Endothelial cell (in vitro differentiated cells): Measurements from ENCODE around the gene KMT2B. TPM values are rescaled to one million over a fixed set of nuclear protein-coding genes. Genes with fewer than 3 reads are reported as not detected.
"Not testable (repeated sequence)": the region's sequence is repeated elsewhere in the genome, so short reads cannot be mapped to it uniquely, and the experiment has no call there.

Source experiments
- DNase-seq: peaks from one replicate; pipeline ENCODE4 v3.0.0; 2021; ENCODE audit warnings: low spot score
- H3K27ac Mint-ChIP-seq: one replicate; pipeline ENCODE4 v1.8.0; 2021; ENCODE audit warnings: mixed read lengths, inconsistent platforms; ENCODE audit not compliant: unreplicated experiment
- H3K27me3 Mint-ChIP-seq: one replicate; pipeline ENCODE4 v1.8.0; 2021; ENCODE audit warnings: mild to moderate bottlenecking, moderate library complexity, mixed read lengths, inconsistent platforms; ENCODE audit not compliant: unreplicated experiment
- H3K36me3 Mint-ChIP-seq: one replicate; pipeline ENCODE4 v1.8.0; 2021; ENCODE audit warnings: mild to moderate bottlenecking, low read depth, mixed read lengths, inconsistent platforms; ENCODE audit not compliant: unreplicated experiment
- H3K4me1 Mint-ChIP-seq: one replicate; pipeline ENCODE4 v1.8.0; 2021; ENCODE audit warnings: mild to moderate bottlenecking, mixed read lengths, inconsistent platforms; ENCODE audit not compliant: unreplicated experiment
- H3K4me3 Mint-ChIP-seq: one replicate; pipeline ENCODE4 v1.8.0; 2021; ENCODE audit warnings: mild to moderate bottlenecking, mixed read lengths, inconsistent platforms; ENCODE audit not compliant: unreplicated experiment
- H3K9me3 Mint-ChIP-seq: one replicate; pipeline ENCODE4 v1.8.0; 2021; ENCODE audit warnings: mixed read lengths, inconsistent platforms; ENCODE audit not compliant: unreplicated experiment
- total RNA-seq: library from RNA; stranded (reverse); fragmentation: NEBNext Ultra II Directional; extraction: Animal tissue kit (Norgen Biotek cat#: 25700); gene quantifications from one replicate; pipeline ENCODE4 v1.2.1, GENCODE V29; 2021; ENCODE audit not compliant: unreplicated experiment
- TF ChIP-seq, protein P1 (sequence below): fragments of 200-600 bp; sonication (generic); IDR thresholded peaks from one replicate; pipeline ENCODE4 v1.5.0; 2021; ENCODE audit warnings: antibody characterized with exemption; ENCODE audit not compliant: unreplicated experiment

Gene KMT2B
- total RNA-seq, 1 donor from 2014 or later, result 51.7 TPM

DNA sequence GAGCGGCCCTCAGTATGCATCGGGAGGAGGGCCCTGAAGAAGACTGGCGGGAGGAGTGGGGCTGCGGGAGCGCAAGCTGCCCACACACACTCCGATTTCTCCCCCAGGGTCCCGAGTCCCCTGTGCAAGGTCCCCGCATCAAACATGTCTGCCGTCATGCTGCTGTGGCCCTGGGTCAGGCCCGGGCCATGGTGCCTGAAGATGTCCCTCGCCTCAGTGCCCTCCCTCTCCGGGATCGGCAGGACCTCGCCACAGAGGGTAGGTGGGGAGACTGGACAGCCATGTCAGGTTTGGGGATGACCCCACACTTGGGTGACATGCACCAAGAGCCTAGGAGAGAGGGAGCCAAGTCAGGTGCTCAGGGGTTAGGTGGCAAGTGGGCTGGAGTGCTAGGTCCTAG, 4.7 kb downstream of the KMT2B start:
- Mint-ChIP-seq H3K27me3 (peaks cover 13% of the 10 kb centered on the region), H3K4me3 (no peak overlapping the region), H3K4me1 (peaks cover 9% of the 10 kb centered on the region), H3K9me3 (no peaks in the 10 kb centered on the region), H3K36me3 (peaks cover 43% of the 10 kb centered on the region), H3K27ac (no peak overlapping the region)
- no peak for DNase-seq
- TF ChIP-seq, protein P1, sequence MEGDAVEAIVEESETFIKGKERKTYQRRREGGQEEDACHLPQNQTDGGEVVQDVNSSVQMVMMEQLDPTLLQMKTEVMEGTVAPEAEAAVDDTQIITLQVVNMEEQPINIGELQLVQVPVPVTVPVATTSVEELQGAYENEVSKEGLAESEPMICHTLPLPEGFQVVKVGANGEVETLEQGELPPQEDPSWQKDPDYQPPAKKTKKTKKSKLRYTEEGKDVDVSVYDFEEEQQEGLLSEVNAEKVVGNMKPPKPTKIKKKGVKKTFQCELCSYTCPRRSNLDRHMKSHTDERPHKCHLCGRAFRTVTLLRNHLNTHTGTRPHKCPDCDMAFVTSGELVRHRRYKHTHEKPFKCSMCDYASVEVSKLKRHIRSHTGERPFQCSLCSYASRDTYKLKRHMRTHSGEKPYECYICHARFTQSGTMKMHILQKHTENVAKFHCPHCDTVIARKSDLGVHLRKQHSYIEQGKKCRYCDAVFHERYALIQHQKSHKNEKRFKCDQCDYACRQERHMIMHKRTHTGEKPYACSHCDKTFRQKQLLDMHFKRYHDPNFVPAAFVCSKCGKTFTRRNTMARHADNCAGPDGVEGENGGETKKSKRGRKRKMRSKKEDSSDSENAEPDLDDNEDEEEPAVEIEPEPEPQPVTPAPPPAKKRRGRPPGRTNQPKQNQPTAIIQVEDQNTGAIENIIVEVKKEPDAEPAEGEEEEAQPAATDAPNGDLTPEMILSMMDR, result no peak

DNA sequence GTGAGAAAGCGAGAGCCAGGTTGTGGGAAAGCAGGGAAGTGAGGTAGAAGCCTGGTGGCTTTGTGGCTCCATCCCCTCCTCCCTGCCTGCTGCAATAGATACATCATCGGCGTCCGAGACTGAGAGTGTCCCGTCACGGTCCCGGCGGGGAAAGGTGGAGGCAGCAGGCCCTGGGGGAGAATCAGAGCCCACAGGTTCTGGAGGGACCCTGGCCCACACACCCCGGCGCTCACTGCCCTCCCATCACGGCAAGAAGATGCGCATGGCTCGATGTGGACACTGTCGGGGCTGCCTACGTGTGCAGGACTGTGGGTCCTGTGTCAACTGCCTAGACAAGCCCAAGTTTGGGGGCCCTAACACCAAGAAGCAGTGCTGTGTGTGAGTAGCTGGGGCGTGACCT, 5.1 kb downstream of the KMT2B start:
- Mint-ChIP-seq H3K27ac (peak overlapping the region; percentile 30), H3K36me3 (peaks cover 46% of the 10 kb centered on the region)
- DNase-seq, result no peak

DNA sequence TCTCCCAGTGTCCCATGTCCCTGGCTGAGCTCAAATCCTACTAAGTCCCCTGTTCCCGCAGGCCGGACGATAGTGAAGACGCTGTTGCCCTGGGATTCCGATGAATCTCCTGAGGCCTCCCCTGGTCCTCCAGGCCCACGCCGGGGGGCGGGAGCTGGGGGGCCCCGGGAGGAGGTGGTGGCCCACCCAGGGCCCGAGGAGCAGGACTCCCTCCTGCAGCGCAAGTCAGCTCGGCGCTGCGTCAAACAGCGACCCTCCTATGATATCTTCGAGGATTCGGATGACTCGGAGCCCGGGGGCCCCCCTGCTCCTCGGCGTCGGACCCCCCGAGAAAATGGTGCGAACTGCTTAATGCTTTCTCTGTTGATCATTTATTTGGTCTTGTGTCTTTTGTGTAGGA, 5.9 kb downstream of the KMT2B start:
- no peak for DNase-seq
- H3K4me3 Mint-ChIP-seq, result peak overlapping the region; percentile 69
- peaks cover 9% of the 10 kb centered on the region for H3K4me1 Mint-ChIP-seq
- H3K36me3 Mint-ChIP-seq, result peaks cover 53% of the 10 kb centered on the region
- H3K27me3 Mint-ChIP-seq, result peaks cover 13% of the 10 kb centered on the region
- H3K9me3 Mint-ChIP-seq, result no peaks in the 10 kb centered on the region
- peak overlapping the region; percentile 52 for H3K27ac Mint-ChIP-seq
- TF ChIP-seq, protein P1, result no peak

More for the DNA sequence above, 5.1 kb downstream of the KMT2B start:
- TF ChIP-seq, protein P1, result no peak
- no peak overlapping the region for H3K4me3 Mint-ChIP-seq
- peaks cover 13% of the 10 kb centered on the region for H3K27me3 Mint-ChIP-seq
- H3K9me3 Mint-ChIP-seq, result no peaks in the 10 kb centered on the region
- peaks cover 9% of the 10 kb centered on the region for H3K4me1 Mint-ChIP-seq

DNA sequence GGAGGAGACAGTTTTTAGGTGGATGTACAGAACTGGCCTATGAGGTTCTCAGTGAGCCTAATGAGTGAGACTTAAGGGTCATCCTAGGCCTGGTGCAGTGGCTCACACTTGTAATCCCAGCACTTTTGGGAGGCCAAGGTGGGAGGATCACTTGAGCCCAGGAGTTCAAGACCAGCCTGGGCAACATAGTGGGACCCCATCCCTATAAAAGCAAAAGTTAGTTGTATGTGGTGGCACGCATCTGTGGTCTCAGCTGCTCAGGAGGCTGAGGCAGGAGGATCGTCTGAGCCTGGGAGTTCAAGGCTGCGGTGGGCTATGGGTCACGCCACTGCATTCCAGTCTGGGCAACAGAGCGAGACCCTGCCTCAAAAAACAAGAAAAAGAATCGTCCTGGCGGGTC, 6.3 kb downstream of the KMT2B start:
- peaks cover 13% of the 10 kb centered on the region for H3K27me3 Mint-ChIP-seq
- peak overlapping the region; percentile 59 for H3K4me3 Mint-ChIP-seq
- peaks cover 55% of the 10 kb centered on the region for H3K36me3 Mint-ChIP-seq
- not testable (repeated sequence) for H3K27ac Mint-ChIP-seq, H3K9me3 Mint-ChIP-seq, H3K4me1 Mint-ChIP-seq, DNase-seq

DNA sequence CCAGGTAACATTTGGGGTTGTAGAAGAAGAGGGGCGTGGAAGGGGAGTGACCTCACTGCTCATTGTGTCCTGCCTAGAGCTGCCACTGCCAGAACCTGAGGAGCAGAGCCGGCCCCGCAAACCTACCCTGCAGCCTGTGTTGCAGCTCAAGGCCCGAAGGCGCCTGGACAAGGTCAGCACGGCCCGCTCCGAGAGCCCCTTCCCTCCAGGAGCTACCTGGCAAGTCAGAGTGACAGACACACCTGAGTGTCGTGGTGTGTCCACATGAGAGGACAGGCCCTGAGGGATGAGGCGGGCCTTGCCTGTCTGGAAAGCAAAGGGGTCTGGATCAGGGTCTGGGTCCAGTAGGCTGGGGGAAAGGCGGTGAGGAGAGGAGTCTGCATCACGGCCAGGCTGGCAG, 6.8 kb downstream of the KMT2B start:
- DNase-seq, result no peak
- H3K27me3 Mint-ChIP-seq, result peaks cover 13% of the 10 kb centered on the region
- peaks cover 60% of the 10 kb centered on the region for H3K36me3 Mint-ChIP-seq
- H3K27ac Mint-ChIP-seq, result no peak overlapping the region
- peak overlapping the region; percentile 39 for H3K4me3 Mint-ChIP-seq
- TF ChIP-seq, protein P1, result no peak
- peaks cover under 1% of the 10 kb centered on the region for H3K4me1 Mint-ChIP-seq
- no peaks in the 10 kb centered on the region for H3K9me3 Mint-ChIP-seq
